HG02938 (cell line): ENCODE data around the gene SUSD4.

Experiments used
- ATAC-seq: cut with Tn5 transposase; IDR thresholded peaks from one replicate; pipeline ENCODE4 v1.9.1; 2021; ENCODE audit warnings: mild to moderate bottlenecking, moderate library complexity; ENCODE audit not compliant: unreplicated experiment

SUSD4 gene

DNA sequence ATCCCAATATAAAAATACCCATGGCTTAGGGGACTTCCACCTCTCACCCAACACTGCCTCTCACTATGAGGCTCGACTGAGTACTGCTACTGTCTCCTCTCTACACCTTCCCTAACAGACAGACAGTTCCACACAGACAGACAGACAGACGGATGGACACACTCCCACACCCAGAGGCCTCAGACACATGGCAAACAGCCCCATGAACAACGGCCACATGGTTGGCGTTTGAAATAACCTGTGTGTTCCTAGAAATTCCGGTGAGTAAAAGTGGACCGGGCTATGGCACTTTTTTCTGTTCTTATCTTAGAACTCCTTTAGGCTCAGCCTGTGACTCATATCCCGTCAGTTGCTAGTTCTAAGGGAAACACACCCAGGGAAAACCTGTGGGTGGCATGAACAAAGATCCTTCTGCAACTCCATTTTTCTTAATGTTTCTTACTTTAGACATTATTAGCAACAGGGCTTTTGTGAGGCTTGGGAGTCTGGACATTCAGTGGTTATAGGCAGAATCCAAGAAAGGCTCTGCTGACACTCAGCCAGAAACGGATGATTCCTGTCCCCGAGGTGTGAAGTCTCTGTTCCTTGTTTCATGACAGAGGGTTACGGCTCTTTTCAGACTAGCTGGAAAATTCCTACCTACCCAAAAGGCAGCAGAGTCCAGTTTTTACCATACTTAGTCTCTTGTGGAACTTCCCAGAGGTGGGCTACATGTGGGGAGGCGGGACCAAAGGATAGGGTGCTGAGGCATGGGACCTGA, 130.4 kb downstream of the SUSD4 start:
- ATAC-seq = no peak

DNA sequence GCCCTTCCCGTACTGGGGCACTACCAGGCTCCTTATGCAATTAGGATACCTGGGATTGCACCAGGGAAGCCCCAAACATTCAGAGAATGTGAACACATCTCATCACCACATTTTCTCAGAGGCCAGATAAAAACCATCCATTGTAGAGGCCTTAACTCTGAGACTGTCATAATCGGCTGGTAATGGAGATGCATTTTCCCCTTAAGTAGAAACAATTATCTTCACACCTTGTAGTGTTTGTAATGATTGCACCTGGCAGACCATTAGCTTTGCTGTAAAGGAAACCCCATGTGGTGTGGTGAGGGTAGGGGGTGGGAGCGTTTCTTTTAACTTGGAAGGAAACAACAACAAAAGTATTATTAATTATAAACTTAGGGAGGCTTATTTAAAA, 131.0 kb downstream of the SUSD4 start:
- no peak for ATAC-seq

DNA sequence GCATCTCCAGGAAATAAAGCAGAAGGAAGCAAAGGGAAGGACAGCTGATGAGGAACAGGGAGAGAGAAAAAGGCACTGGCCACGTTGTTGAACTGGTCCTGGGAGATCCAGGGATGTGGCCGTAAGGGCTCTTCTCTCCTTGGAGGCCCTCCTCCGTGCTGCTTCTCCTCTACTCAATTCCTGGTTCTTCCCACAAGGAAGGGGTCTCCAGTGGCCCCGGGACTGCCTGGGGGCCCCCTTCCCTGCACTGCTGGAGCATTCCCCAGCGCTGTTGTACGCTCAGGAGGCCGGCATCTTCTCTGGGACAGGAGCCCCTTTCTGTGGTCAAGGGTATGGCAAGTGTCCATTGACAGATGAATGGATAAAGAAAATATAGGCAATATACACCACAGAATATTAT, 132.4 kb downstream of the SUSD4 start:
- no peak for ATAC-seq

- no peak for ATAC-seq
Observed at GRCh38 chr1:223231011-223231572, 132.9 kb downstream of the SUSD4 start.

GRCh38 chr1:223230161-223230881, 133.7 kb downstream of the SUSD4 start:
- ATAC-seq = no peak

DNA sequence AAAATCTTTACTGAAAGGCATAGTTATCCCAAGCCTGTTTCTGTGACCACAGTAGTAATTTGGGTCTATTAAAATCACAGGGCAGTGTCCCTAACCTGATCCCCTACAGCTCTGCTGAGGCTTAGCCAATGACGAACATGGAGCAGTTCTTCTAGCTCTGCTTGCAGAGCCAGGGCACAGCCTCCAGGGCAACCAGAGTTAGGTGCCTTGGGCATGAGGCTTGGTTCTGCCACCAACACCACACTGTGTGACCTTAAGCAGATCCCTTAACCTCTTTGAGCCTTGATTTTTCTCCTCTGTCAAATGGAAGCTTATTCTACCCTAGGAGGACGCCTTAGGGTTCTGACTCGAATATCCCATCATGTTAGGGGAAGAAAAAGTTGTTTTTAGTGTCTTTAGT, 134.2 kb downstream of the SUSD4 start:
- no peak for ATAC-seq

DNA sequence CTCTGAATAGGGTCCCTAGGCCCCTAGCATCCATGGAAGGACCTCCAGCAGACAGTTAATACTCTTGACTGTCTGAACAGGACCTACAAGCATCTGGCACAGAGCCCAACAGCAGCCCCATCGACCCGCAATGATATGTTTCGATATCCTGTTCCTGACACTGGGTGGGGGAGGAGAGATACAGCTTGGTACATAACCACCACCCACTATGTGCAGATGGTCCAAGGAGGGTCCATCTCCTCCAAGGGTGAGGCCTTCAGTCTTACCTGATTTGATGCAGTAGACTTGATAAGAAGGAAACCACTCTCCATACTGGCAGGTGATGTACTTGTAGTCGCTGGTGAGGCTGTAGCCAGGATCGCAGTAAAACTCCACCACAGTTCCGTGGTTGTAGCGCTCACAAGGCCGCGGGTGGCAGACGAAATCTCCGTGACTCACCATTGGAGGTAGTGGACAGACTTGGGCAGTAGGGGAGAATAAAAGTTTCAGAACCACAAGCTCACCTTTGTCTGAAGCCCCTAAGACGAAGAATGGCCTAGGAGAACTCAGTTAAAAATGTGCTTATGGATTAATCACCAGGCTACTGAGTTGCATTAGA, 134.9 kb downstream of the SUSD4 start:
- ATAC-seq = no peak

DNA sequence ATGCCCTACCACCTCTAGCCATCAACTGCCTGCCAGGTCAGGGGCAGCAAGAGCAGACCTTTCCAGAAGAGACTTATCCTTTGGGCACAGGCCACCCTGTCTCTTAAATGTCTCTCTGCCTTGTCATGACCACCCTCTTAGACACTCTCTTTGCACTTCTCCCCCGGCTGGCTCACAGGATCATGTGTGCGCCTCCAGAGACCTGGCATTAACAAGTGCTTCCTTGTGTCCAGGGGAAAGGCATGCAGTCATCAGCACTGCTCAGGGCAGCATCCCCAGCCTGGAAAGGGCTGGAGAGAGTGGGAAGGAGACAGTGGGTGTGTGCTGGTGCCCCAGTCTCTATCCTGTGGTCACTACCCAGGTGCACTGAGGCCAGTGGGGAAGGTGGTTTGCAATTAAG, 135.8 kb downstream of the SUSD4 start:
- no peak for ATAC-seq

DNA sequence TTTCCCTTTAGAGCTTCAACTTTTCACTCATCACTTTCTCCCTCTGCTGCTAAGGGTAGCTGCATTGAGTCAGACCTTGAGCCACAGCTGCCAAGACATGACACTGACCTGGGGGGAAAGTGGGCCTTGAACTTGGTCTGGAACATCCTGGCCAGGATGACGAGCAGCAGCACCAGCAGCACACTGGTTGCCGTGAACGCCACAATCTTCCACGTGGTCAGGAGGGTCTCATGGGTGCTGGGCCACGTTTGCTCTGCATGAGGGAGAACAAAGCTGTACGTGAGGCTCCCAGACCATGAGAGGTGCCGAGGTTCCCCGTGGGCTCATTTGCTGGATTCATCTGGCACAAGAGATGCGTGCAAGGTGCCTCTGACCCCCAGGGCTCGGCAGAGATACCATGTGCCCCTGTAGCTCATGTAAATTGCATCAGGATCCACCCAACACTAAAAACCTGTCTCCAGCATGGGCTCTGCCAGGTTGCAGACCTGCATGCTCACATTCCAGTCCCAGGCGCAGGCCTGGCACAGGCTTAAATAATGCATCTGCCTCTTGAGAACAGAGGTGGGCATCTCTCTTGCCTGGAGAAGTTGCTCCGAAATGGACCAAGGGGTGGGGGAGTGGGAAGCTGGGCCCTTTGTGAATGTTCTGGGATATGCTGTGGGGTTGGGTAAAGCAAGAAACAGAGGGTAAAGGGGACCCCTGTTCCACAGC, 136.3 kb downstream of the SUSD4 start:
- no peak for ATAC-seq

DNA sequence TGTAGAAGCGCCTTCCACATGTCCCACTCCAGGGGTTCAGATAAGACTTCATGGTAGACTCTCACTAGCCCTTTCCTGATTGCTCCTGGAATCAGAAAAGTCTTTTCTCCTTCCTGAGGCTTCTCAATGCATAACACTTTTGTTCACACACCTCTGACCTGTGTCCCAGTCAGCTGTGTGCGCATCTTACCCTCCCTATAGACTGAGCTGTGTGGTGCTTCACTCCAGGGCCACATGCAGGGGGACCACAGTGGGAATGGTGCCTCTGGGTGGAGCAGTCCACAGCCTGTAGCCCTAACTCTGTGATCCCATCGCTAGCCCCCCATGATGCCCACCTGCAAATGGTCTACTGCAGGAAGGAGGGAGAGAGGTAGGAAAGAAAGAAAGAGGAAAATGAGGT, 136.9 kb downstream of the SUSD4 start:
- no peak for ATAC-seq

DNA sequence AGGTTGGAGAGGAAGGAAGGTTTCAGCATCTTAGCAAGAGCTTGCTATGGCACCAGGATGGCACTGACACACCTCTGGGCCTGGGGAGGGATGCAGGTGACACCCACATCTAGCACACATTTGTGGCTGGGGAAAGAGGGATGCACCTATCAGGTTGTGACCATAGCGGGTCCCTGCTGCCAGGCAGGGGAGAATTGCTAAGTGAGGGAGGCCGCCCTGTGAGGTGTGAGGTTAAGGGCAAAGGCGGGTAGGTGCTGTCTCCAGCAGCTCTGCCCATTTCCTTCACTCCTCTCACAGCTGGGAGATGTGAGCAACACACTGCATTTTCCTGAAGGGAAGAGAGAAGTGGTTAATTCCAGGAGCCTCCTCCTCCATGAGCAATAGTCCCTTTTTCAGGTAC, 137.7 kb downstream of the SUSD4 start:
- ATAC-seq = no peak

DNA sequence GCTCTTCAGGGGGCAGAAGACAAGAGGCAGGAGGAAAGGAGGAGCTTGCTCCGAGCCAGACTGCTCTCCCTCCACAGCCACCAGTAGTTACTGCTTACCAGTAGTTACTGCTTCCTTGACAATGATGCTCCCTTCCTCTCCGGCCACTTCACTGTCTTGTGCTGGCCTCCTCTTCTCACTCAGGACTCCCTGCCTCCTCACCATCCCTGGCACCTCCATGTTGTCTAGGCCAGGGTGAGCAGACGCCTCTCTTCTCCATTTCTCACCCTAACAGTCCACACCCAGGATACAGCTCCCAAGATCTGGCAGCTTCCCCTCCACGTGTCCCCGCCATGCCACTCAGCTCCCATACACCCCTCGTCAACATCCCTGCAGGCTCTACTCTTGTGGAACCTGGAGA, 138.5 kb downstream of the SUSD4 start:
- no peak for ATAC-seq

GRCh38 chr1:223225061-223225460, 138.9 kb downstream of the SUSD4 start:
- no peak for ATAC-seq

DNA sequence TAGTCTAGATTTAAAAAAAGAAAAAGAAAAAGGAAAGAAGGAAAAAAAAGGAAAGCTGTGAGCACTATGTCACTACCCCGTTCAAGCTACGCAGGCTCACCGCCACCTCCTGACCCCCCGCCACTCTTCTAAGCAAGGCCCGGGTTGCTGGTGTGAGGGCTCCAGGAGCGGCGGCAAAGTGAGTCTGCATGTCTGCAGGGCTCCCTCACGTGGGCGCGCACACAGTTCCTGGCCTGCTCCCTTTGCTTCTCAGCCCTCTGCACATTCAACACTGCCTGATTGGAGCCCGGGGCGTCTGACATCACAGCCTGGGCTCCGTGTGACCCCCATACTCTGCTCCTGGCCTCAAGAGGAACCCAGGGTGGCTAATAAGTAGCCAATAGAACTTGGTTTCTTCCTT, 139.5 kb downstream of the SUSD4 start:
- ATAC-seq = no peak

GRCh38 chr1:223223091-223223995, 140.6 kb downstream of the SUSD4 start:
- no peak for ATAC-seq

DNA sequence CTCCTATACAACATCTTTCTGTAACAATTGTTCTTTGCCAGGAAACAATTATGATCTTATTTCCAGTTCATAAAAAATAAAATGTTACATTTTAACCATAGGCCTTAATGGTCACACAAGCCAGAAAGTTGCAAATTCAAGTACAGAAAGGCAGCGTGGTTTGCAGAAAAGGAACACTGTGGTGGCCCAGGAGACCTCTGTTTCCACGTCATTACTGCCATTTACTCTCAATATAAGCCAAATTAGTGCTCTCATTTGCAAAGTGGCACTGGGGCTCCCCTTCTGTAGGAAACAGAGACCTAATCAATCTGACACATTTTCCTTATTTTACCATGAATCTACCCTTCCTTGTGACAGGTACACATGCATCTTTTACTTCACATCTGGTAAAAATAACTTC, 141.6 kb downstream of the SUSD4 start:
- ATAC-seq = no peak

- ATAC-seq = no peak
Observed at GRCh38 chr1:223221686-223222085, 142.3 kb downstream of the SUSD4 start.

GRCh38 chr1:223219846-223220610, 143.9 kb downstream of the SUSD4 start:
- no peak for ATAC-seq

DNA sequence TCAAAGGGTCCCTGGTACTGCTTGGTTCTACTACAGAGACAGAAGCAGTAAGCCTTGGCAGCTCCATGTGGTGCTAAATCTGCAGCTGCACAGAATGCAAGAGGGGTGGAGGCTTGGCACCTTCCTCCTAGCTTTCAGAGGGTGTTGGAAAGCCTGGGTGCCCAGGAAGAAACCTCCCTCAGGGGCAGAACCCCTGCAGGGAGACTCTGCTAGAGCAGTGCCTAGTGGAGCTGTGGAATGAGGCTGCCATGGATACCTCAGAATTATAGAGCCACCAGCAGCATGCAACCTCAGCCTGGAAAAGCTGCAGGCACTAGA, 144.7 kb downstream of the SUSD4 start:
- no peak for ATAC-seq

GRCh38 chr1:223217781-223218180, 146.2 kb downstream of the SUSD4 start:
- ATAC-seq = no peak
